Tibial nerve (tissue), 4 donors: ENCODE results near the gene ANKRD6. TPM values are rescaled to one million over a fixed set of nuclear protein-coding genes. Genes with fewer than 3 reads are reported as not detected.

Experiments used
- DNase-seq, 2 donors: peaks; one replicate each; pipeline ENCODE4 v3.0.0-alpha.2; 2019; ENCODE audit warnings: low spot score in 2 of 2
- H3K27ac ChIP-seq, 4 donors: fragments of 200-600 bp; sonication (generic) in 3 of 4; one replicate each; pipeline ENCODE4 v1.5.1; 2017 to 2019; ENCODE audit warnings: mild to moderate bottlenecking in 1 of 4
- H3K27me3 ChIP-seq, 2 donors: fragments of 200-600 bp; sonication (generic) in 1 of 2; one replicate each; pipeline versions ENCODE4 v1.5.1 to v1.6.0; 2017 to 2019
- H3K36me3 ChIP-seq, 3 donors: fragments of 200-600 bp; sonication (generic); one replicate each; pipeline ENCODE4 v1.5.1; 2018 to 2019
- H3K4me1 ChIP-seq, 4 donors: fragments of 200-600 bp; sonication (generic) in 3 of 4; one replicate each; pipeline ENCODE4 v1.5.1; 2017 to 2019
- H3K4me3 ChIP-seq, 4 donors: fragments of 200-600 bp; sonication (generic) in 3 of 4; one replicate each; pipeline ENCODE4 v1.5.1; 2017 to 2019; ENCODE audit warnings: mild to moderate bottlenecking in 1 of 4, moderate library complexity in 1 of 4
- H3K9me3 ChIP-seq, 4 donors: fragments of 200-600 bp; sonication (generic) in 3 of 4; one replicate each; pipeline ENCODE4 v1.5.1; 2017 to 2019
- CTCF ChIP-seq, 5 experiments: fragments of 200-600 bp in 3 of 5; fragments of 450-650 bp in 2 of 5; sonication (generic) in 3 of 5; IDR thresholded peaks; one replicate each; pipeline ENCODE4 v1.5.1; 2016 to 2019; ENCODE audit warnings: antibody characterized with exemption in 5 of 5, mild to moderate bottlenecking in 3 of 5, moderate library complexity in 2 of 5
- EP300 ChIP-seq, 2 donors: sonication (generic); formaldehyde crosslinking; IDR thresholded peaks; one replicate each; pipeline ENCODE4 v1.6.1; 2017; ENCODE audit warnings: antibody characterized with exemption in 2 of 2, mild to moderate bottlenecking in 1 of 2
- POLR2A ChIP-seq, 2 donors: fragments of 450-650 bp; IDR thresholded peaks; one replicate each; pipeline ENCODE4 v1.6.1; 2017; ENCODE audit warnings: antibody characterized with exemption in 2 of 2, mild to moderate bottlenecking in 2 of 2, moderate library complexity in 2 of 2
- WGBS, 2 donors: methylation state at CpG; one replicate each; pipeline ENCODE4 v1.1.5; 2018; 5-methylcytosine and 5-hydroxymethylcytosine counted together
- total RNA-seq, 4 donors: library from RNA; depleted of rRNA; stranded (reverse); fragments of >200 nt; gene quantifications; one replicate each; pipeline ENCODE4 v1.1.0, GENCODE V29; 2016

Gene ANKRD6
- 10 to 100 TPM; 10.1 to 22.8 (median 13.0) TPM for total RNA-seq

- TF ChIP-seq CTCF (IDR thresholded peaks at IDR 0.05), result peak; percentile 87 to 99 (median 98)
- TF ChIP-seq POLR2A (IDR thresholded peaks at IDR 0.05), result peak in 1 of 2 donors; percentile 38
- TF ChIP-seq EP300 (IDR thresholded peaks at IDR 0.05), result no peak
- DNase-seq, result peak; percentile 72 to 80
- Histone ChIP-seq H3K27me3 (no peaks in the 10 kb centered on the region), H3K27ac (peak within 1 kb of the TSS; percentile 24 to 83 (median 47)), H3K9me3 (no peaks in the 10 kb centered on the region), H3K4me1 (peaks cover 0 to 23% (median 0%) of the 10 kb centered on the region in 4 donors), H3K4me3 (peak within 1 kb of the TSS; percentile 64 to 96 (median 83)), H3K36me3 (no peaks in the 10 kb centered on the region)
- 0 to 6% methylated on average over 3 to 10 of the region's 38 CpGs for WGBS, 2 donors
Observed at GRCh38 chr6:89432875-89433251, at the start of gene ANKRD6. TSS of gene ANKRD6 (plus strand) at chr6:89433152. CDS start at chr6:89566977, 133,825 bp downstream.

GRCh38 chr6:89385156-89385667 lies 47.7 kb upstream of the ANKRD6 start:
- no peaks in the 10 kb centered on the region for H3K4me1 ChIP-seq
- DNase-seq, result no peak
- TF ChIP-seq EP300 (IDR thresholded peaks at IDR 0.05) (no peak), POLR2A (IDR thresholded peaks at IDR 0.05) (no peak)
- no peak overlapping the region for H3K4me3 ChIP-seq
- H3K9me3 ChIP-seq, result no peaks in the 10 kb centered on the region
- no peaks in the 10 kb centered on the region for H3K36me3 ChIP-seq
- no peak overlapping the region for H3K27ac ChIP-seq
- H3K27me3 ChIP-seq, result no peaks in the 10 kb centered on the region
- whole genome bisulfite sequencing, 2 donors, result 60 to 77% methylated on average over 5 of the region's 5 CpGs

- H3K9me3 ChIP-seq, result no peaks in the 10 kb centered on the region
Observed at GRCh38 chr6:89385846-89386245, 47.1 kb upstream of the ANKRD6 start.

GRCh38 chr6:89386917-89387491 lies 45.9 kb upstream of the ANKRD6 start:
- no peak overlapping the region for H3K27ac ChIP-seq
- H3K36me3 ChIP-seq, result no peaks in the 10 kb centered on the region
- no peaks in the 10 kb centered on the region for H3K27me3 ChIP-seq
- no peak for DNase-seq
- H3K4me3 ChIP-seq, result no peak overlapping the region
- TF ChIP-seq EP300 (IDR thresholded peaks at IDR 0.05), result no peak
- TF ChIP-seq POLR2A (IDR thresholded peaks at IDR 0.05), result no peak
- no peak for TF ChIP-seq CTCF (IDR thresholded peaks at IDR 0.05)
- no peaks in the 10 kb centered on the region for H3K4me1 ChIP-seq
- WGBS, 2 donors, result 80% methylated on average over 6 of the region's 6 CpGs
- no peaks in the 10 kb centered on the region for H3K9me3 ChIP-seq

More at GRCh38 chr6:89385846-89386245, 47.1 kb upstream of the ANKRD6 start:
- Histone ChIP-seq H3K4me3 (no peak overlapping the region), H3K27me3 (no peaks in the 10 kb centered on the region), H3K36me3 (no peaks in the 10 kb centered on the region), H3K4me1 (no peaks in the 10 kb centered on the region), H3K27ac (no peak overlapping the region)
- no peak for DNase-seq
- 94 to 96% methylated on average over 7 of the region's 7 CpGs for WGBS, 2 donors
- TF ChIP-seq POLR2A (IDR thresholded peaks at IDR 0.05) (no peak), CTCF (IDR thresholded peaks at IDR 0.05) (no peak), EP300 (IDR thresholded peaks at IDR 0.05) (no peak)

- 91% methylated on average over 9 of the region's 9 CpGs for WGBS, 2 donors
Observed at GRCh38 chr6:89387516-89388201, 45.3 kb upstream of the ANKRD6 start.

More at GRCh38 chr6:89387516-89388201, 45.3 kb upstream of the ANKRD6 start:
- no peak for DNase-seq
- Histone ChIP-seq H3K27ac (no peak overlapping the region), H3K27me3 (no peaks in the 10 kb centered on the region), H3K9me3 (no peaks in the 10 kb centered on the region), H3K4me1 (no peaks in the 10 kb centered on the region), H3K4me3 (no peak overlapping the region), H3K36me3 (no peaks in the 10 kb centered on the region)
- no peak for TF ChIP-seq CTCF (IDR thresholded peaks at IDR 0.05)
- no peak for TF ChIP-seq POLR2A (IDR thresholded peaks at IDR 0.05)
- no peak for TF ChIP-seq EP300 (IDR thresholded peaks at IDR 0.05)
